ENCODE measurements around the gene TF.

TF gene

DNA sequence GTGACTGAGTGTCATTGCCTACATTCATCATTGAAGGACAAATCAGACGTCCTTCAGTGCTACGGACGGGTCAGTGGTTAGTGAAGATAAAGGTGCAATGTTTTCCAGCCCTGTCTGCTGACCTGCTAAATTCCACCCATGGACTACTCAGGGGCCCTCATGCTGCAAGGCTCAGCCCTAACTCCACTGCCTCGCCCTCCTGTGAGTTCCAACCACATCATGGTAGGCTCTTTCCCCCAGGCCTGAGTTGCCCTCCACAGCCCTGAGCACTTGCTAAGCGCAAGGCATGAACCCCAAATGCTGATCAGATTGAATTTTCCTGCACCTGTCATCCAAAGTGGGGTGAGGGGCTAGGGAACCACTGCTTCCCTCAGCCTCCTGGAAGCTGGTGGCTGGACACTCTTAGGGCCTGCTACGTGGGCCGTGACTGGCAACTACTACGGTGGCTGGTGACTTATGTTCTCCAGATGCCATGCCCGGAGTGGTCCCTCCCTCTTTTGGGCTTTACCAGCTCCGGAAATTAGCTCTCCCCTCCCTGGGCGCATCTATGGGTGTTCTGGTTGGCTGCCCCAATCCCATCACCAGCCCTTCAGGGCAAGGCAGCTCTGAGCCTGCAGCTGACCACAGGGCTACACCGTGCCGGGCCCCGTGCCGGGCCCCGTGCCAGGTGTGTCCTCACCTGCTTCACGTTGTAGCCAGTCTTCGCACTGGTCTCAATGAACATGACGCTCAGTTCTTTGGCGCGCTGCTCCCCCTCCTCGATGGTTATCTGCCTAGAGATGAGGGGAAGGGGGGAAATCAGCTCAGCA, 91.5 kb downstream of the TF start:
- no peak for DNase-seq (ENCODE audit: low spot score)

DNA sequence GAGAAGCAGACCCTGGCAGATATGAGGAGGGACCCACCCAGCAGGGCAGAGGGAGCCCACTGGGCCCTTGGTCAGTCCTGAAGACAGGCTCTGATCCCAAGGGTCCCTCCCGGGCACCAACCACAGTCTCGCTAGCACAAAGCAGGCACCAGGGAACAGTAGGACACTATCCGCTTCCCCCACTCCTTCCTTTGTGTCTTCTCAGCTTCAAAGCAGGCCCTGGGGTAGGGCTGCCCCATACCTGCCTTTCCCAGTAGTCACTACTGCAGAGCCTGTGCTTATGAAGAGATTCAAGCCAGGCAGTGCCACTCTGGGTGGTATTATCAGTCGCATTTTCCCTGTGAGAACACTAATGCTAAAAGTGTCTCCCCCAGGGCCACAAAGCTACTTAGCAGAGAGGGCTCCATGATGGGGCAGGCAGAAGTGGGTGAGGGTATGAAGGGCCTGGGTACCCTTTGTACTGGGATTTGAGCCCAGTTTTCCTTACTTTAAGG, 92.2 kb downstream of the TF start:
- DNase-seq (ENCODE audit: low spot score) = no peak

DNA sequence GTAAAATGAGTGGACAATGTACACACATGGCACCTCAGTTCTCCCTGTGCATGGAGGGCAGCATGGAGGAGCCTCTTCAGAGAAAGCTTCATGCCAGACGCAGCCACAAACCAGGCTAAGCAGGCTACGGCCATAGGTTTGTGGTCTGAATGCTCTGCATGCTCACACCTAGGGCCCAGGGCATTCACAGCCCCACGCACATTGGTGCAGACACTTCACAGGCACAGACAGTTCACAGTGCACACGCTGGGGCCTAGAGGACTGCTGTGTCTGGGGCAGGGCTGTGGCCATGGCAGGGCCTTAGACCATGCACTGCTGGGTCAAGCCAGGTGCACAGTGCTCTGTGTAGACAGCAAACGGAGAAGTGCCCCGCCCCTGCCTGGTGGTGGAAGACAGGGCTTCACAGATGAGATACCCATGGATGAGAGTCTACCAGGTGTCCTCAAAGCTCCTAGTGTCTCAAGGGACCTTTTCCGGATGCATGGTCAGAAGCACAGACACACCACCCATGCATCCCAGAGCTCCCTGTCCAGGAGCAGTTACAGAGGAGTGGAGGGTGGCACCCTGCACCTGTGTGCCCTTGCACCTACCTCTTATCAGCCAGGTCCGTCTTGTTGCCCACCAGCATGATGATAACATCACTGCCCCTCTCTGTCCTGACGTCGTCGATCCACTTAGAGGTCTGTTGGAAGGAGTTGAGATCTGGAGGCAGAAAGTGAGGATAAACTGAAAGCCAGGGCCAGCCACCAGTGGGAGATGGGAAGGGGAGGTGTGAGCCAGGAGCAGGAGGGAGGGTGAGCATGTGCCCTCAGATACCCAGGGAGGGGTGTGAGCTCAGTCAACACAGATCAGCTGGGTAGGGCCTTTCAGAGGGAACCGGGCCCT, 93.0 kb downstream of the TF start:
- no peak for DNase-seq (ENCODE audit: low spot score)

DNA sequence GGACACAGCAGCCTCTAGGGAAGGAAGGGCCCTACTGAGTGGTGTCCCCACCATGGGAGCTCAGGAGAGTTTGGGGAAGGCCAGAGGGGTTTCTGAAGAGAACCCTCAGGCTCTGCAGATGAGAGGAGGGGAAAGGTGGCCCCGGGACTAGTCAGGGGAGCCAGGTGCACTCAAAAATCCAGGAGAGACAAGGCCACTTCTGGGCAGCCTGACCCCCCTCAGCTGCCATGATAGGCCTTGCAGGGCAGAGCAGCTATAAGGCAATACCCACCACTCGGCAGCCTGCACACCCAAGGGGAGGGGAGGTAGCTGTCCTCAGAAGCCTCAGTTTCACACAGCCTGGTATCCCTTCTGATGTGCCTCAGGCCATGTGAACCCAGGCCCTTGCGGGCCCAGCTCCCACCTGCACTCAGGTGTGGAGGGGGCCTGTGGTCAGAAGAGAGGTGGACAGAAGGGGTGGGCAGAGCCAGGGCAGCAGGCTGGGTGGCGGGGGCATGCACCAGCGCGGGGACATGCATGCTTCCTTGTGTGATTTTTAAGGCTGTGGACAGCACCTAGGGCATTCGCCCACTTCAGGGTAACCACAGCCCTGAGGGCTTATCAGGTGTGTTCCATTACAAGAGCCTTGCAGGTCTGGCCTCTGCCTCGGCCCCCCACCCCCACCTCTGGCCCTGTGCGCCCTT, 94.0 kb downstream of the TF start:
- no peak for DNase-seq (ENCODE audit: low spot score)

DNA sequence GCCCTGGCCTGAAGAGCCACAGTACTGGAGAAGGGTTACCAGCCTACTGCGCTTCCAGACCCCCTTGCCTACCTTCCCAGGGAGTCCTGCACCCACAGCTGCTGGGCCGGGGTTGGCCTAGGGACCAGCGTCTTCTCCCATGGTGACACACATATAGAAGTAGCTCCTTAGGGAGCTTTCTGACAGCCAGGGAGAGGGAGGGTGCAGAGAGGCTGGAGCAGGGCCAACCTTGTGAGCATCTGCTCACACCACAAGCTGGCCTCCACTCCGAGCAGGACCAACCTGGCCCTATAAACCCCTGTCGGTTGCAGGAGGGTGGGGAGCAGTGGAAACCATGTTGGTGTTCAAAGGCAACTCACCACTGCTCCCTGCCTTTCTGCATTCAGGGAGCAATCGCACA, 94.6 kb downstream of the TF start:
- no peak for DNase-seq (ENCODE audit: low spot score)

DNA sequence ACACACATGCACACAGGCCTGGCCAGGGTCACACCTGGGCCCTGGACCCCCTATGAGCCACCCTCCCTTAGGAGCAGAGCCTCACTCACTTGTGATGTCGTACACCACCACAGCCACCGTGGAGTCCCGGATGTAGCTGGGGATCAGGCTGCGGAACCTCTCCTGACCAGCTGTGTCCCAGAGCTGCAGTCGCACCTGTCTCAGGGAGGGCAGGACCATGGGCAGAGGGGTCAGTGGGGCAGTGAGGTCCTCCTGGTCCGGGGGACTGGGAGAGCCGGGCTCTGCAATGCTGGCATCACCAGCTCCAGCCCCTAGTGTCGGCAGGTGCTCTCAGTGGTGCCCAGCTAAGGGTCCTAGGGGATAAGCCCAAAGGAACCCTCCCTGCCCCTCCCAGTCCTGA, 95.0 kb downstream of the TF start:
- DNase-seq (ENCODE audit: low spot score) = no peak

DNA sequence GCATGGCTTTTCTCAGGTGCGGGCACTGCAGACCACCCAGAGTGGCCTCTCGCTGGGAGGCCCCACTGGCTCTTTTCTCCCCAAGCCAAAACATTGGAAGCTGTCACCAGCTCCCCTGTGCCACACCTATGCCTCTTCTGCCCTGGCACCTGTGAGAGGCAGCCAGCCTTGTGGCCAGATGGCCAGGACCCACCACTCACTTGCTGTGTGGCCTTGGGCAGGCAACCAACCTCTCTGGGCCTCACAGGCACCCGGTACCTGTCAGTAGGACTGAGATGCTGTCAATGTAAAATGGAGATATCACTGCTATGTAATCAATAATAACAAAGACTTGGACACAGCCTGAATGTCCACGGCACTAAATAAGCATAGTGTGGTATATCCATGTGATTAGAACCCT, 96.0 kb downstream of the TF start:
- DNase-seq (ENCODE audit: low spot score) = no peak

DNA sequence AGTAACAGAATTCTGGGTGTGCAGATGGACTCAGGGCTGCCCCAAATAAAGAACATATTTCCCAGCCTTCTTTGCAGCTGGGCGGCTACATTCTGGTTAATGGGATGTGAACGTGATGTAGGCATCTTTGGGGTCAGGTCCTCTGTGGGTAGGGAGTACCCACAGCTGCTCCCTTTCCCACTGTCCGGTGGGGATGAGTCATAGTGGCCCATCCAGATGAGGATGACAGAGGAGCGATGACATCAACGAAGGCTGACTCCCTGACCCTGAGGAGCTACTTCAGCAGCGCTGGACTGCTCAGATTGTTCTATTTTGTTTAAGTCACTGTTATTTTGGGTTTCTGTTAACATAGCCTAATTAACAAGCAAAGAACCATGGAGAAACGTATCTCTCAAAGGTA, 97.4 kb downstream of the TF start:
- no peak for DNase-seq (ENCODE audit: low spot score)

DNA sequence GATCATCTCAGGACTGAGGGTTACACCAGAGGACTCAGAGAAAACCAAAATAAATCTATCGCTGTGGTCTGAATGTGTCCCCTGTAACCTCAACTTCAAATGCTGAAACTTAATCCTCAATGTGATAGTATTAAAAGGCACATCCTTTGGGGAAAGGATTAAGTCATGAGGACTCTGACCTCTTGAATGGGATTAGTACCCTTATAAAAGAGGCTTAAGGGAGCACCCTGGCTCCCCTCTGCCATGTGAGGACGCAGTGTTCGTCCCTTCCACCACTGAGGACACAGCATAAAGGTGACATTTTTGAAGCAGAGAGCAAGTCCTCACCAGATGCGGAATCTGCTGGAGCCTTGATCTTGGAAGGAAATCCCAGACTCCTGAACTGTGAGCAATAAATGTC, 98.9 kb downstream of the TF start:
- DNase-seq (ENCODE audit: low spot score) = no peak
